HG03460 (cell line): ENCODE results near the gene BLTP2.
A peak's percentile ranks its signal among the peaks of the same experiment; 100 is the strongest.
"Not testable (repeated sequence)": the region's sequence is repeated elsewhere in the genome, so short reads cannot be mapped to it uniquely, and the experiment has no call there.

Experiments used
- ATAC-seq: cut with Tn5 transposase; IDR thresholded peaks from one replicate; pipeline ENCODE4 v1.9.1; 2021; ENCODE audit not compliant: unreplicated experiment

Gene BLTP2

GRCh38 chr17:28648698-28649097, 3.7 kb upstream of the BLTP2 start:
- ATAC-seq, result no peak

- ATAC-seq, result no peak
Measured at GRCh38 chr17:28646039-28646754, 1.2 kb upstream of the BLTP2 start.

GRCh38 chr17:28645576-28645939, 600 bp upstream of the BLTP2 start:
- ATAC-seq, result no peak

GRCh38 chr17:28643983-28644786, 773 bp downstream of the BLTP2 start:
- peak; percentile 15 for ATAC-seq

GRCh38 chr17:28641579-28641978, 3.4 kb downstream of the BLTP2 start:
- no peak for ATAC-seq

- ATAC-seq, result no peak
Measured at GRCh38 chr17:28635506-28635905, 9.5 kb downstream of the BLTP2 start.

GRCh38 chr17:28634206-28634865, 10.6 kb downstream of the BLTP2 start:
- no peak for ATAC-seq

GRCh38 chr17:28626818-28627217, 18.1 kb downstream of the BLTP2 start:
- no peak for ATAC-seq

GRCh38 chr17:28624148-28624547, 20.8 kb downstream of the BLTP2 start:
- no peak for ATAC-seq

- ATAC-seq, result no peak
Measured at GRCh38 chr17:28623696-28624095, 21.3 kb downstream of the BLTP2 start.

- no peak for ATAC-seq
Measured at GRCh38 chr17:28622186-28622585, 22.8 kb downstream of the BLTP2 start.

GRCh38 chr17:28620010-28620409, 24.9 kb downstream of the BLTP2 start:
- ATAC-seq, result no peak

GRCh38 chr17:28618464-28618863, 26.5 kb downstream of the BLTP2 start:
- ATAC-seq, result no peak

- no peak for ATAC-seq
Measured at GRCh38 chr17:28616281-28616680, 28.7 kb downstream of the BLTP2 start.

- no peak for ATAC-seq
Measured at GRCh38 chr17:28615260-28615940, 29.6 kb downstream of the BLTP2 start.

GRCh38 chr17:28613931-28614381, 31.0 kb downstream of the BLTP2 start, which contains the start of gene RSKR:
TSS of gene RSKR (minus strand) at chr17:28614185. CDS start at chr17:28614161, 24 bp downstream.
- ATAC-seq, result no peak

GRCh38 chr17:28612936-28613872, 31.8 kb downstream of the BLTP2 start:
- ATAC-seq, result no peak

- ATAC-seq, result no peak
Measured at GRCh38 chr17:28612531-28612930, 32.4 kb downstream of the BLTP2 start.

GRCh38 chr17:28610376-28610775, 34.6 kb downstream of the BLTP2 start:
- ATAC-seq, result no peak

GRCh38 chr17:28604031-28604430, 40.9 kb downstream of the BLTP2 start:
- not testable (repeated sequence) for ATAC-seq
